IPS DF 6.9 (cell line): ENCODE measurements around the gene SH3BP4.
"Not testable (repeated sequence)": the region's sequence is repeated elsewhere in the genome, so short reads cannot be mapped to it uniquely, and the experiment has no call there.

ENCODE experiments used
- DNase-seq: peaks from one replicate; pipeline ENCODE4 v3.0.0-alpha.2; 2013; ENCODE audit warnings: low read depth, low spot score
- H3K27ac ChIP-seq: one replicate; pipeline ENCODE4 v1.5.1; 2013; ENCODE audit warnings: low read length, control low read depth
- H3K27me3 ChIP-seq: 2 replicates; pipeline ENCODE4 v1.6.1; 2013; ENCODE audit warnings: mild to moderate bottlenecking, low read length; ENCODE audit not compliant: control insufficient read depth, insufficient read depth
- H3K36me3 ChIP-seq: 2 replicates; pipeline ENCODE4 v1.6.1; 2013; ENCODE audit warnings: low read length; ENCODE audit not compliant: control insufficient read depth, insufficient read depth
- H3K4me1 ChIP-seq: 2 replicates; pipeline ENCODE4 v1.6.1; 2013; ENCODE audit warnings: low read length; ENCODE audit not compliant: control insufficient read depth, insufficient read depth
- H3K4me3 ChIP-seq: 2 replicates; pipeline ENCODE4 v1.5.1; 2013; ENCODE audit warnings: mild to moderate bottlenecking, low read length
- H3K9me3 ChIP-seq: 2 replicates; pipeline ENCODE4 v1.6.1; 2013; ENCODE audit warnings: low read length, inconsistent platforms; ENCODE audit not compliant: control insufficient read depth, insufficient read depth
- WGBS: extraction: QIAGEN DNeasy Blood & Tissue Kit; methylation state at CpG from one replicate; pipeline ENCODE4 v1.1.7; 2013; ENCODE audit warnings: mixed read lengths, missing lambda C conversion rate; ENCODE audit not compliant: insufficient read length, insufficient coverage; 5-methylcytosine and 5-hydroxymethylcytosine counted together

SH3BP4 gene

DNA sequence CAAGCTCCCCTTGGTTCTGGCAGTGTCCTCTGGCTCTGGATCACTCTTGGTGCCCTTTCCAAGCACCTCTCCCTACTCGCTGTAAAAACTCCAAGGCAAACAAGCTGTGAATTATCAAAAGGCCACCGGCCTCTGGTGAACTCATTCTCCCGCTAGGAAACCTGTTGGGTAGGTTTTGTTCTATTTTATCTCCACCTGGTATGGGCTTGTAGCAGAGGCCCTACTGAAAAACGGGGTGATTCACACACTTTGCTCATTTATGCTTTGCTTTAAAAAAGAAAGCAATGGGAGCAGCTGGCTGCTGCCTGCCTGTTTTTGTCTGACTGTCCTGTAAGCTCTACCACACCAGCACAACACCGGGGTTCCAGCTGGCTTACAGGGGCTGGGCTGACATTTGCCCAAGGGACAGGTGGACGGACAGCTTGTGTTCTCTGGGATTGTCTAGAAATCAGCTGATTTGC, 56.8 kb downstream of the SH3BP4 start:
- no peak for DNase-seq
- no CpG with 5 or more reads among the region's 6 CpGs for WGBS
- Histone ChIP-seq H3K4me3 (no peak overlapping the region), H3K36me3 (no peaks in the 10 kb centered on the region), H3K9me3 (no peaks in the 10 kb centered on the region), H3K27me3 (no peaks in the 10 kb centered on the region), H3K4me1 (peaks cover 23% of the 10 kb centered on the region), H3K27ac (no peak overlapping the region)

DNA sequence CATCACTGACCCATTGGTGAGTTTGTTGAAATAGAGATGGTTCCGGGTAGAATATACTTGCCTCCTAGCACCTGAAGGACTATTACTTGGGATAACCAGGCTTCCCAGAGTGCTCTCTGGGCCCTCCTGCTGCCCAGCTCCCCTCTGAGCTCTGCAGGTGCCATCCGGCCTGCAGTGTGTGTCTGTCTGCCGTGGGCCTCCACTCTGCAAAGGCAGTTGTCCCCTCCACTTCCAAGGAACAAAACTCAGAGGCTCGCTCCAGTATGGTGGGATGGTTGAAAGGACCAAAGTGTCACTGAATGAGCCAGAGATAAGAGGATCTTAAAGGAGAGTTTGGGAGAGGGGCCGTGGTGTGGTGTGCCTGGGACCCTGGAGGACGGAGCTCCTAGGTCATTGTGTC, 57.3 kb downstream of the SH3BP4 start:
- Histone ChIP-seq H3K36me3 (no peaks in the 10 kb centered on the region), H3K27ac (no peak overlapping the region), H3K27me3 (no peaks in the 10 kb centered on the region), H3K4me1 (peaks cover 23% of the 10 kb centered on the region), H3K9me3 (no peaks in the 10 kb centered on the region), H3K4me3 (no peak overlapping the region)
- DNase-seq = no peak
- WGBS = no CpG with 5 or more reads among the region's 6 CpGs

DNA sequence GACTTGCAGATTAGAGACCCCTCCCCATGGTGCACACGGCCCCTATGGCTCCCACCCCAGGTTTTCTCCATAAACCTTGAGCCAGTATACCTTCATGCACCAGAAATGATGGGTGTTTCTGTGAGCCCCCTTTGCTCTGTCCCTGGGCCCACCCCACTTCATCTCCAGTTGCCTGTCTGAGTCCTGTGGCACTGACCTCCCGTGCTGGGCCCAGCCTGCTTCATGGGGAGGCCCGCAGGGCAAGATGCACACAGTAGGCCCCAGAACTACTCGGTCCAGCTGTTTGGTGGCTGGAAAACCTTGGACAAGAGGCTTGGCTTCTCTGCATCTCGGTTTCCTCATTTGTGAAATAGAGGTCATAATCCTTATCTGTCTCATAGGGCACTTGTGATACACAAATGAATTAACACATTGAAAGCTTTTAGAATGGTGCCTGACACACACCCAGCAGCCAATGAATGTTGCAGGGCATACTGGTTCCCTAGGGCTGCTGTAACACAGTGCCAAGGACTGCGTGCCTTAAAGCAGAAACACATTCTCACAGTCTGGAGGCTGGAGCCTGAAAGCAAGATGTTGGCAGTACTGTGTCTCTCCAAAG, 58.4 kb downstream of the SH3BP4 start:
- Histone ChIP-seq H3K27me3 (no peaks in the 10 kb centered on the region), H3K36me3 (no peaks in the 10 kb centered on the region), H3K4me1 (peaks cover 22% of the 10 kb centered on the region), H3K27ac (no peak overlapping the region), H3K4me3 (no peak overlapping the region), H3K9me3 (no peaks in the 10 kb centered on the region)
- WGBS = no CpG with 5 or more reads among the region's 6 CpGs
- DNase-seq = no peak

DNA sequence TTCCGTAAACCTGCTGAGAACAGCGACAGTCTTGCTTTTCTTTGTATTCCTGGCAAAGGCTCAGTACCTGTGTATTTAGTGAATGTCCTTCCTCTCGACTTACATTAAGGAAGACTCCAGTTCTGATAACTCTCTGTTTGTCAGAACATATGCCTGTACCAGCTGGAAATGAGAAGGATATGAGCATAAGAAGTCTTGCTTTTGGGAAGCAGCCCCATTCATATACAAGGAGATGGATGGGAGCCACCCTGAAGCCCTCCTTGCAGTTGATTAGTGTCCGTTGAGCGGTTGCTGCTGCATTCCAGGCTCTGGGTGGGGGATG, 59.8 kb downstream of the SH3BP4 start:
- no peak for DNase-seq
- no peaks in the 10 kb centered on the region for H3K36me3 ChIP-seq
- no peak overlapping the region for H3K4me3 ChIP-seq
- WGBS = no CpG with 5 or more reads among the region's 5 CpGs
- peaks cover 14% of the 10 kb centered on the region for H3K4me1 ChIP-seq
- H3K27me3 ChIP-seq = no peaks in the 10 kb centered on the region
- H3K27ac ChIP-seq = no peak overlapping the region
- no peaks in the 10 kb centered on the region for H3K9me3 ChIP-seq

DNA sequence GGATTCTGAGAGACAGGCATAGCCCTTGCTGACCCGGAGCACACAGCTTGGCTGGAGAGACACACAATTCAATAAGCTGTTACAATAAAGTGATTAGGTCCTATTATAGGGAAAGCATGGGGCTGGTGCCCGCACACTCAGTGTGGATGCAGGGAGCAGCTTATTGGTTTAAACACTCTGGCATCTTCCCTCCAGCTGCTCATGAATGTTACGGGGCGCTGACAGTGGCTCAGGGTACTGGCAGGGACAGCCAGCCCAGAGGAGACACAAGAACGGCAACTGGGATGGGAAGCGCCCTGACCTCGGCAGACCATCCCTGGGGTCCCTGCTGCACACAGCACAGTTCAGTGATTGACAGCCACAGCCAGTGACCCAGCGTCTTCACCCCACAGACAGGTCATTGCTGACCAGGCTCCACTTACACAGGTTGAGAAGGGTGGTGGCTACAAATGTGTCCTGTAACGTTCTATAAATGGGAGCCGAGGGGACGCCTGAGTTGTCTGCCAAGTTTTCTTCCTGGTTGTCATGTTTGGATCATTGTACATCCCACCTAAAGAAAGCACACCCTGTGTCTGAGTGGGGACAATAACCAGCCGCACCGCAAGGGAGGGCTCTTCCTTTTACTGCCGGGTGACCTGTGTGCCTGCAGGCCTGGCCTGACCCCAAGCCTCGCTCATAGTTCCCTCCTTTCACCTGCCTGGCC, 60.3 kb downstream of the SH3BP4 start:
- no peak overlapping the region for H3K27ac ChIP-seq
- no CpG with 5 or more reads among the region's 15 CpGs for WGBS
- DNase-seq = no peak
- H3K27me3 ChIP-seq = no peaks in the 10 kb centered on the region
- peaks cover 14% of the 10 kb centered on the region for H3K4me1 ChIP-seq
- no peaks in the 10 kb centered on the region for H3K9me3 ChIP-seq
- H3K36me3 ChIP-seq = no peaks in the 10 kb centered on the region
- no peak overlapping the region for H3K4me3 ChIP-seq

DNA sequence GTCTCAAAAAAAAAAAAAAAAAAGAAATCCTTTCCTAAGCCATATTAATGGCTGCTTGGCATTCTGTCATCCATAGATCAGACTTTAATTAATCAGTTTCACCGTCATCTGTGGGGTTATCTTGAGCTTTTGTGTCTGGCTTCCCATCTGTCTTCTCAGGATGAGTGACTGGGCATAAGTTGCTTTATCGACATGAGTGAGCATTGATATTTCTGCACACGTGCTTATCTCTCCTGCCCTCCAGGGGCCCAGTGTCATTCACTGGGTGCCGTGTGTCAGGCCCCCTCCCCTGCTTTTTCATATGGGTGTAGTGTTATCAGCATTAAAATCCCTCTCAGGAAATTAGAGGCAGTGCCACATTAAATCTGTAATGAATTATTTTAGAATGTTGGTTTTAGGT, 65.6 kb downstream of the SH3BP4 start:
- Histone ChIP-seq H3K36me3 (no peaks in the 10 kb centered on the region), H3K9me3 (no peaks in the 10 kb centered on the region), H3K27ac (no peak overlapping the region), H3K4me1 (peaks cover 5% of the 10 kb centered on the region), H3K27me3 (no peaks in the 10 kb centered on the region), H3K4me3 (no peak overlapping the region)
- no peak for DNase-seq
- no CpG with 5 or more reads among the region's 4 CpGs for WGBS

DNA sequence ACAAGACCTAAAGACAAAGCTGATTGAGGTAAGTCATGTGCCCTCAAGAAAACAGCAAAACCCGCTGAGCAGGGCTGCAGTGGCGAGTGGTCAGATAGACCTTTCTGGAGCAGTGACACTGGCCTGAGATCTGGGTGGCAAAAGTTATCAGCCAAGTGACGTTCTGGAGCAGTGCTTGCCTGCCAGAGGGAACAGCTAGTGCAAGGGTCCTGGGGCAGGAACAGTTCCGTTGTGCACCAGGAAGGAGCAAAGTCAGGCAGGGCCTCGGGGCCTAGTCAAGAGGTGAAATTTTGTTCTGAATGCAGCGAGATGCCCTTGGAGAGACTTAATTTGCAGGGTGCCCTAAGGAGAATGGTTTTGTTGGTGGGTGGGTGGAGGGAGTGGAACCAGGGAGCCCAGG, 67.0 kb downstream of the SH3BP4 start:
- DNase-seq = no peak
- H3K27me3 ChIP-seq = no peaks in the 10 kb centered on the region
- peaks cover 2% of the 10 kb centered on the region; the same call in 1 of the 2 replicates for H3K4me1 ChIP-seq
- no CpG with 5 or more reads among the region's 6 CpGs for WGBS
- no peak overlapping the region for H3K4me3 ChIP-seq
- no peaks in the 10 kb centered on the region for H3K9me3 ChIP-seq
- no peaks in the 10 kb centered on the region for H3K36me3 ChIP-seq
- H3K27ac ChIP-seq = no peak overlapping the region

DNA sequence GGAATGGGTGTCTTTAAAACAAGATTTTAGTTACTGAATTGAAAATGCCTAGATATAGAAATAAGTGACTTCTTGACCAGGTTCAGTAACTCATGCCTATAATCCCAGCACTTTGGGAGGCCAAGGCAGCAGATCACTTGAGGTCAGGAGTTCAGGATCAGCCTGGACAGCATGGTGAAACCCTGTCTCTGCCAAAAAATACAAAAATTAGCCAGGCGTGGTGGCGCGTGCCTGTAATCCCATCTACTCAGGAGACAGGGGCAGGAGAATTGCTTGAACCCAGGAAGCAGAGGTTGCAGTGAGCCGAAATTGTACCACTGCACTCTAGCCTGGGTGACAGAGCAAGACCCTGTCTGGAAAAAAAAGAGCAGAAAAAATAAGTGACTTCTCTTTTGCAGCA, 68.3 kb downstream of the SH3BP4 start:
- H3K9me3 ChIP-seq, H3K36me3 ChIP-seq, H3K4me1 ChIP-seq, H3K27ac ChIP-seq, DNase-seq, H3K4me3 ChIP-seq, H3K27me3 ChIP-seq: not testable (repeated sequence)
- no CpG with 5 or more reads among the region's 4 CpGs for WGBS

DNA sequence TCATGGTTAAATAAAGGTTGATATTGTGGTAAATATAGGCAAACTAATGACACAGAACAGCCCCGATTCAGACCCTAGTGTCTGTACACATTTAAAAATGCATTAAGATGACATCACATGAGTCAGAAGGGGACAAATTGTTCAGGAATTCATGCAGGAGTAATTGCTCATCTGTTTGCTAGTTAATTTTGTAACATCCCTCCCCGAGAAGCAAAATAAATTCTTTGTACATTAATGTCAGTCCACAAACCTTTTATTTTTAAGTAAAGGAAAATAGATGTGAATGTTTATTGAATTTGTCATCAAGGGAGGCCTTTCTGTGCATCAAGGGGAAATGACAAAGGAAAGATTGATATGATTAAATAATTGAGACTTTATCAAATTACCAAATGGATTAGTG, 69.9 kb downstream of the SH3BP4 start:
- no peak for DNase-seq
- no CpG with 5 or more reads among the region's 2 CpGs for WGBS
- Histone ChIP-seq H3K27me3 (no peaks in the 10 kb centered on the region), H3K4me3 (no peak overlapping the region), H3K9me3 (no peaks in the 10 kb centered on the region), H3K4me1 (peaks cover 3% of the 10 kb centered on the region; the same call in 1 of the 2 replicates), H3K36me3 (no peaks in the 10 kb centered on the region), H3K27ac (no peak overlapping the region)

DNA sequence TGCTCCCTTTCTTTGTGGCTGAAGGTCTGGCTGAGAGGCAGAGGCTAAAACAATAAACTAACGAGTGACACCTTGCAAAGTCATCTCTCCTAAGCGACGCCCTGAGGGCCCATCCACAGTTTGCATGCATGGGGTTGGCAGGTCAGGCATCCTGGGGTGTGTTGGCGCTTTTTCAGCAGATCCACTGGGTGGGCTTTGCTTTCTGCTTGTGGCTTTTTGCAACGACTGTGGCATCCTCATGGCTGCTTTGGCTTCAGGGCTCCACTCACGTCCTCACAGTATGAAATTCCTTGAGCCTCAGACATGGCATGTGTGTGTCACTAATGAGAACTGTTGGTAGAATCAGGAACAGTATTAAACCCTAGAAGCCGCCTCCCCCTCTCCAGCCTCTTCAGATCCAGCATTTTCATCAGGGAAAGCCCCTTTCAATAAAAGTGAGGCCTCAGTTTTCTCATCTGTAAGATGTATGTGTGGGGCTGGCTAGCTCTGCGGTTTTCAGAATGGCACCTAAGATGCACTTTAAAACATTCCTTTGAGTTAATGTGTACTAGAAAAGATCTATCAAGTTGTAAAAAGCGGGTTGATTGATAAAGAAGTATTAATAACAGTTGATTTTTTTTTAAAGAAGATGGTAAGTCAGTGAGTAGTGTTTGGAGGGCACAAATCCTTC, 72.5 kb downstream of the SH3BP4 start:
- no peaks in the 10 kb centered on the region for H3K9me3 ChIP-seq
- DNase-seq = no peak
- no peak overlapping the region for H3K27ac ChIP-seq
- no peak overlapping the region for H3K4me3 ChIP-seq
- WGBS = 100% methylated on average over 1 of the region's 9 CpGs
- H3K36me3 ChIP-seq = no peaks in the 10 kb centered on the region
- peaks cover 4% of the 10 kb centered on the region; the same call in 1 of the 2 replicates for H3K4me1 ChIP-seq
- no peaks in the 10 kb centered on the region for H3K27me3 ChIP-seq
